Suprapubic skin (tissue), 4 donors: ENCODE measurements around the gene LEMD3. TPM values are rescaled to one million over a fixed set of nuclear protein-coding genes. Genes with fewer than 3 reads are reported as not detected.

Experiments used
- DNase-seq, 2 donors: peaks; one replicate each; pipeline ENCODE4 v3.0.0-alpha.2; 2019; ENCODE audit warnings: low spot score in 2 of 2
- H3K27ac ChIP-seq: fragments of 200-600 bp; sonication (generic); one replicate; pipeline ENCODE4 v1.5.1; 2019
- H3K27me3 ChIP-seq: fragments of 200-600 bp; sonication (generic); one replicate; pipeline ENCODE4 v1.5.1; 2019
- H3K36me3 ChIP-seq: fragments of 200-600 bp; sonication (generic); one replicate; pipeline ENCODE4 v1.5.1; 2019
- H3K4me1 ChIP-seq: fragments of 200-600 bp; sonication (generic); one replicate; pipeline ENCODE4 v1.5.1; 2019
- H3K4me3 ChIP-seq: fragments of 200-600 bp; sonication (generic); one replicate; pipeline ENCODE4 v1.5.1; 2019; ENCODE audit warnings: mild to moderate bottlenecking
- H3K9me3 ChIP-seq: fragments of 200-600 bp; sonication (generic); one replicate; pipeline ENCODE4 v1.5.1; 2019
- EP300 ChIP-seq: sonication (generic); formaldehyde crosslinking; IDR thresholded peaks from one replicate; pipeline ENCODE4 v1.6.1; 2017; ENCODE audit warnings: antibody characterized with exemption
- POLR2A ChIP-seq, 2 donors: fragments of 450-650 bp; IDR thresholded peaks; one replicate each; pipeline ENCODE4 v1.6.1; 2017; ENCODE audit warnings: antibody characterized with exemption in 2 of 2, mild to moderate bottlenecking in 2 of 2, moderate library complexity in 2 of 2
- POLR2AphosphoS5 ChIP-seq, 3 donors: sonication (generic); formaldehyde crosslinking; IDR thresholded peaks; one replicate each; pipeline ENCODE4 v1.6.1; 2017; ENCODE audit warnings: antibody characterized with exemption in 3 of 3
- WGBS: methylation state at CpG from one replicate; pipeline ENCODE4 v1.1.5; 2018; 5-methylcytosine and 5-hydroxymethylcytosine counted together
- total RNA-seq, 4 donors: library from RNA; depleted of rRNA; stranded (reverse); fragments of >200 nt; gene quantifications; one replicate each; pipeline ENCODE4 v1.1.0, GENCODE V29; 2016
- TF ChIP-seq, protein P1 (sequence below), 2 donors: fragments of 200-600 bp in 1 of 2; fragments of 450-650 bp in 1 of 2; sonication (generic) in 1 of 2; IDR thresholded peaks; one replicate each; pipeline ENCODE4 v1.5.1; 2016 to 2019; ENCODE audit warnings: antibody characterized with exemption in 2 of 2, mild to moderate bottlenecking in 1 of 2, moderate library complexity in 1 of 2

The LEMD3 gene
- total RNA-seq, 4 donors from 2014 or later, result 24.8 to 44.6 (median 37.4) TPM

- whole genome bisulfite sequencing, result 9% methylated on average over 11 of the region's 11 CpGs
- Histone ChIP-seq H3K4me3 (peak overlapping the region; percentile 88), H3K9me3 (no peaks in the 10 kb centered on the region), H3K36me3 (no peaks in the 10 kb centered on the region), H3K4me1 (peaks cover 46% of the 10 kb centered on the region), H3K27ac (peak overlapping the region; percentile 95), H3K27me3 (peaks cover 6% of the 10 kb centered on the region)
- TF ChIP-seq POLR2AphosphoS5 (IDR thresholded peaks at IDR 0.05), result no peak
- TF ChIP-seq, protein P1, sequence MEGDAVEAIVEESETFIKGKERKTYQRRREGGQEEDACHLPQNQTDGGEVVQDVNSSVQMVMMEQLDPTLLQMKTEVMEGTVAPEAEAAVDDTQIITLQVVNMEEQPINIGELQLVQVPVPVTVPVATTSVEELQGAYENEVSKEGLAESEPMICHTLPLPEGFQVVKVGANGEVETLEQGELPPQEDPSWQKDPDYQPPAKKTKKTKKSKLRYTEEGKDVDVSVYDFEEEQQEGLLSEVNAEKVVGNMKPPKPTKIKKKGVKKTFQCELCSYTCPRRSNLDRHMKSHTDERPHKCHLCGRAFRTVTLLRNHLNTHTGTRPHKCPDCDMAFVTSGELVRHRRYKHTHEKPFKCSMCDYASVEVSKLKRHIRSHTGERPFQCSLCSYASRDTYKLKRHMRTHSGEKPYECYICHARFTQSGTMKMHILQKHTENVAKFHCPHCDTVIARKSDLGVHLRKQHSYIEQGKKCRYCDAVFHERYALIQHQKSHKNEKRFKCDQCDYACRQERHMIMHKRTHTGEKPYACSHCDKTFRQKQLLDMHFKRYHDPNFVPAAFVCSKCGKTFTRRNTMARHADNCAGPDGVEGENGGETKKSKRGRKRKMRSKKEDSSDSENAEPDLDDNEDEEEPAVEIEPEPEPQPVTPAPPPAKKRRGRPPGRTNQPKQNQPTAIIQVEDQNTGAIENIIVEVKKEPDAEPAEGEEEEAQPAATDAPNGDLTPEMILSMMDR (IDR thresholded peaks at IDR 0.05), result no peak
- TF ChIP-seq EP300, result no peak
- no peak for DNase-seq
Observed at GRCh38 chr12:65168681-65169319, 583 bp upstream of the LEMD3 start.

DNA sequence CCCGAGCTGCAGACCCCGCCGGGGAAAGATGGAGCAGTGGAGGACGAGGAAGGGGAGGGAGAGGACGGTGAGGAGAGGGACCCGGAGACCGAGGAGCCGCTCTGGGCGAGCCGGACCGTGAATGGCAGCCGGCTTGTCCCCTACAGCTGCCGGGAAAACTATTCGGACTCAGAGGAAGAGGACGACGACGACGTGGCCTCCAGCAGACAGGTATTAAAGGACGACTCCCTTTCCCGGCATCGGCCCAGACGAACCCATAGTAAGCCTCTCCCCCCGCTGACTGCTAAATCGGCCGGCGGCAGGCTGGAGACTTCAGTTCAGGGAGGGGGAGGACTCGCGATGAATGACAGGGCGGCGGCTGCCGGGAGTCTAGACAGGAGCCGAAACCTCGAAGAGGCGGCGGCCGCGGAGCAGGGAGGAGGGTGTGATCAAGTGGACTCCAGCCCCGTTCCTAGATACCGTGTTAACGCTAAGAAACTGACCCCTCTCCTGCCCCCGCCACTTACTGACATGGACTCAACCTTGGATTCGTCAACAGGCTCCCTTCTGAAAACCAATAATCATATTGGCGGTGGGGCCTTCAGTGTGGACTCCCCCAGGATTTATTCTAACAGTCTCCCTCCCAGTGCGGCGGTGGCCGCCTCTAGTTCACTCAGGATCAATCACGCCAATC, 962 bp downstream of the LEMD3 start:
- peak overlapping the region; percentile 88 for H3K4me3 ChIP-seq
- H3K27ac ChIP-seq, result peak overlapping the region; percentile 95
- H3K36me3 ChIP-seq, result no peaks in the 10 kb centered on the region
- TF ChIP-seq EP300 (no peak), POLR2A (IDR thresholded peaks at IDR 0.05) (no peak), POLR2AphosphoS5 (IDR thresholded peaks at IDR 0.05) (no peak)
- TF ChIP-seq, protein P1 (IDR thresholded peaks at IDR 0.05), result no peak
- H3K27me3 ChIP-seq, result peaks cover under 1% of the 10 kb centered on the region
- H3K9me3 ChIP-seq, result no peaks in the 10 kb centered on the region
- WGBS, result 1% methylated on average over 16 of the region's 47 CpGs
- DNase-seq, result peak; percentile 78 to 81
- peaks cover 61% of the 10 kb centered on the region for H3K4me1 ChIP-seq

GRCh38 chr12:65171073-65171472, 1.7 kb downstream of the LEMD3 start:
- peaks cover 62% of the 10 kb centered on the region for H3K4me1 ChIP-seq
- TF ChIP-seq EP300, result no peak
- no peak for TF ChIP-seq POLR2A (IDR thresholded peaks at IDR 0.05)
- TF ChIP-seq, protein P1 (IDR thresholded peaks at IDR 0.05), result no peak
- no peak for TF ChIP-seq POLR2AphosphoS5 (IDR thresholded peaks at IDR 0.05)
- no peak overlapping the region for H3K27ac ChIP-seq
- peak overlapping the region; percentile 88 for H3K4me3 ChIP-seq
- no peak for DNase-seq
- H3K9me3 ChIP-seq, result no peaks in the 10 kb centered on the region
- H3K27me3 ChIP-seq, result no peaks in the 10 kb centered on the region
- no peaks in the 10 kb centered on the region for H3K36me3 ChIP-seq
- WGBS, result 55% methylated on average over 8 of the region's 8 CpGs

DNA sequence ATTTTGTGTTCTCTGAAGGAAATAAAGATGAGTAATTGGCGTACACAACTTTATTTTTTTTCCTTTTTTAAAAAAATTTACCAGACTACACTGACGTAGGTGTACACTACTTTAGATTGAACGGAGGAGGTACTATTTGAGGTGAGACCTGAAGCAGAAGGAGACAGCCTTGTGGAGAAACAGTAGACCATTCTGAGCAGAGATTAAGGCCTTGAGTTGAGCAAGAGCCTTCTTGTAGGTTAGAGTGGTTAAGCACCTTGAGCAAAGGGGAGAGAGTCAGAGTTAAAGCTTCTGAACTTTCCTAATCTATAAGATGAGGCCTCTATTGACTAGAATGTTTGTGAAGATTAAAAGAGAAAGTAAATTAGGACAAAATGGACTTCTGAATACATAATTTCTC, 2.5 kb downstream of the LEMD3 start:
- H3K27me3 ChIP-seq, result no peaks in the 10 kb centered on the region
- TF ChIP-seq EP300 (no peak), POLR2A (IDR thresholded peaks at IDR 0.05) (no peak), POLR2AphosphoS5 (IDR thresholded peaks at IDR 0.05) (no peak)
- TF ChIP-seq, protein P1 (IDR thresholded peaks at IDR 0.05), result no peak
- H3K27ac ChIP-seq, result no peak overlapping the region
- peak overlapping the region; percentile 88 for H3K4me3 ChIP-seq
- WGBS, result 73% methylated on average over 3 of the region's 3 CpGs
- no peaks in the 10 kb centered on the region for H3K36me3 ChIP-seq
- H3K9me3 ChIP-seq, result no peaks in the 10 kb centered on the region
- peaks cover 62% of the 10 kb centered on the region for H3K4me1 ChIP-seq
- no peak for DNase-seq

DNA sequence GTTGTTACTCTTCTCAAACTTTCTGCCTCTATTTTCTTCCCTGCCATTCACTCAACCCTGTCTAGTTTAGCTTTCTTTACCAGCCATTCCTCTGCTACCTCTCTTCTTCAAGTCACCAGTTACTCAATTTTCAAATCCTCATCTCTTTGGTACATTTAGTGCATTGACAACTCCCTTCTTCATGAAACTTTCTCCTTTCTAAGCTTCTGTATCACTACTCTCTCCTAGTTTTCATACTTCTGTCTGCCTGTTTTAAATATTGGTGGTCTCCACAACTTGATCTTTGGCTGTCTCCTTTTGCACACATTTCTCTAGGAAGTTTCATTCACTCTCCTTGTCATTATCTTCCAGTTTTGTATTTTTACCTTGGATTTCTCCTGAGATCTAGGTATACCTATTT, 6.0 kb downstream of the LEMD3 start:
- H3K36me3 ChIP-seq, result no peaks in the 10 kb centered on the region
- no peak overlapping the region for H3K4me3 ChIP-seq
- no peak overlapping the region for H3K27ac ChIP-seq
- H3K27me3 ChIP-seq, result no peaks in the 10 kb centered on the region
- no peak for DNase-seq
- no peaks in the 10 kb centered on the region for H3K9me3 ChIP-seq
- TF ChIP-seq, protein P1 (IDR thresholded peaks at IDR 0.05), result no peak
- TF ChIP-seq POLR2A (IDR thresholded peaks at IDR 0.05), result no peak
- TF ChIP-seq EP300, result no peak
- TF ChIP-seq POLR2AphosphoS5 (IDR thresholded peaks at IDR 0.05), result no peak
- H3K4me1 ChIP-seq, result peaks cover 50% of the 10 kb centered on the region
